ENCODE measurements around the gene DIS3L2. TPM values are rescaled to one million over a fixed set of nuclear protein-coding genes. Genes with fewer than 3 reads are reported as not detected.

DIS3L2 gene
- total and polyA plus RNA-seq, 2 of the 8 experiments (the other 6 are each of a cell fraction or from before 2014, with no cell fraction given) = 11.5 to 21.6 TPM

GRCh38 chr2:231933916-231934401, 27.6 kb upstream of the DIS3L2 start (continued):
- TF ChIP-seq SP2 (IDR thresholded peaks at IDR 0.05; ENCODE audit: low read length) = no peak
- TF ChIP-seq RFX5 (IDR thresholded peaks at IDR 0.05; ENCODE audit: borderline replicate concordance, low read depth, low read length) = no peak
- no peak for TF ChIP-seq YY1 (IDR thresholded peaks at IDR 0.05; ENCODE audit: low read depth, low read length)
- TF ChIP-seq USF2 (IDR thresholded peaks at IDR 0.05; ENCODE audit: low read length) = no peak
- TF ChIP-seq CBX8 (IDR thresholded peaks at IDR 0.05; ENCODE audit: borderline replicate concordance, low read depth, low read length) = no peak
- TF ChIP-seq EP300 (IDR thresholded peaks at IDR 0.05; ENCODE audit: borderline replicate concordance in 1 of 2, low read depth in 2 of 2, low read length in 2 of 2) = no peak

Data from H1 (cell line).